ENCODE data around the gene AMIGO2. TPM values are rescaled to one million over a fixed set of nuclear protein-coding genes. Genes with fewer than 3 reads are reported as not detected.

AMIGO2 gene
- total RNA-seq, 4 donors from 2014 or later: 5.8 to 17.8 (median 13.4) TPM

GRCh38 chr12:47075192-47076084 lies 4.3 kb downstream of the AMIGO2 start:
- DNase-seq (ENCODE audit: low spot score): no peak
- no peak for ATAC-seq (ENCODE audit: low FRiP score)
- no peak for TF ChIP-seq CTCF (IDR thresholded peaks at IDR 0.05)

GRCh38 chr12:47074757-47075156 lies 5.0 kb downstream of the AMIGO2 start:
- TF ChIP-seq CTCF (IDR thresholded peaks at IDR 0.05): no peak
- ATAC-seq (ENCODE audit: low FRiP score): no peak
- no peak for DNase-seq (ENCODE audit: low spot score)

GRCh38 chr12:47073951-47074350 lies 5.8 kb downstream of the AMIGO2 start:
- ATAC-seq (ENCODE audit: low FRiP score) (no peak), DNase-seq (ENCODE audit: low spot score) (no peak)
- no peak for TF ChIP-seq CTCF (IDR thresholded peaks at IDR 0.05)

- no peak for TF ChIP-seq CTCF (IDR thresholded peaks at IDR 0.05)
- ATAC-seq (ENCODE audit: low FRiP score): no peak
- no peak for DNase-seq (ENCODE audit: low spot score)
Observed at GRCh38 chr12:47071241-47071852, 8.4 kb downstream of the AMIGO2 start.

GRCh38 chr12:47070310-47070709 lies 9.4 kb downstream of the AMIGO2 start:
- DNase-seq (ENCODE audit: low spot score) (no peak), ATAC-seq (ENCODE audit: low FRiP score) (no peak)
- no peak for TF ChIP-seq CTCF (IDR thresholded peaks at IDR 0.05)

- no peak for DNase-seq (ENCODE audit: low spot score)
- no peak for TF ChIP-seq CTCF (IDR thresholded peaks at IDR 0.05)
- ATAC-seq (ENCODE audit: low FRiP score): no peak
Observed at GRCh38 chr12:47068539-47068938, 11.2 kb downstream of the AMIGO2 start.
